GM12878 (cell line): ENCODE measurements around the gene FAM118A. TPM values are rescaled to one million over a fixed set of nuclear protein-coding genes. Genes with fewer than 3 reads are reported as not detected.

Experiments
- ATAC-seq: fragments of 200-7000 bp; cut with Tn5 transposase; 3 replicates; pipeline ENCODE4 v1.9.1; 2020; ENCODE audit warnings: mild to moderate bottlenecking, moderate library complexity
- BruUV-seq: library from RNA; stranded (reverse); fragments of 400-500 nt; replicated peaks from 2 replicates; lab custom pipeline; 2021; lab: Mats Ljungman, UMichigan
- CTCF ChIA-PET: fragments of 300-600 bp; sonication (Branson Sonifier 250); formaldehyde crosslinking; extraction: SDS; loops from one replicate; lab custom pipeline; 2021; ENCODE audit warnings: inconsistent platforms; lab: Yijun Ruan, JAX
- POLR2A ChIA-PET: fragments of 350-600 bp; formaldehyde crosslinking; extraction: SDS; loops from one replicate; lab custom pipeline; 2021; ENCODE audit warnings: inconsistent platforms; lab: Charles Lee
- RAD21 ChIA-PET: fragments of 300-600 bp; sonication (Branson Sonifier 250); formaldehyde crosslinking; loops from one replicate; lab custom pipeline; 2023; ENCODE audit warnings: antibody characterized with exemption; ENCODE audit not compliant: unreplicated experiment; lab: Charles Lee
- SMC1A ChIA-PET: fragments of 300-600 bp; sonication (Branson Sonifier 250); formaldehyde crosslinking; loops from one replicate; lab custom pipeline; 2023; ENCODE audit not compliant: unreplicated experiment, uncharacterized antibody; lab: Charles Lee
- DNase-seq: peaks from one replicate; pipeline ENCODE4 v3.0.0-alpha.2; 2011; ENCODE audit warnings: low read depth, low spot score
- FAIRE-seq: peaks from 3 replicates; lab custom pipeline; 2011; peaks lifted over from hg19 to GRCh38; lab: Jason Lieb, UNC
- H2AFZ ChIP-seq: 2 replicates; pipeline ENCODE4 v1.6.0; 2011; ENCODE audit warnings: low read depth, low read length, control low read depth; ENCODE audit not compliant: control insufficient read depth
- H3K27ac ChIP-seq: 2 replicates; pipeline ENCODE4 v1.5.1; 2011; ENCODE audit warnings: control low read depth; ENCODE audit not compliant: control insufficient read depth, insufficient read depth
- H3K27me3 ChIP-seq, 2 experiments: replicated peaks in 1 of 2; 2 replicates each; pipeline versions ENCODE4 v1.6.0 to v1.6.1; 2011; ENCODE audit warnings: low read length in 1 of 2; ENCODE audit not compliant: control insufficient read depth in 2 of 2, insufficient read depth in 2 of 2
- H3K36me3 ChIP-seq, 2 experiments: 2 replicates each; pipeline ENCODE4 v1.5.1; 2011; ENCODE audit warnings: low read length in 1 of 2; ENCODE audit not compliant: control insufficient read depth in 2 of 2, insufficient read depth in 2 of 2
- H3K4me1 ChIP-seq: 2 replicates; pipeline ENCODE4 v1.6.1; 2011; ENCODE audit warnings: mild to moderate bottlenecking, low read length, moderate library complexity, mixed read lengths; ENCODE audit not compliant: control insufficient read depth, insufficient read depth
- H3K4me2 ChIP-seq: 2 replicates; pipeline ENCODE4 v1.6.0; 2011; ENCODE audit warnings: control low read depth; ENCODE audit not compliant: control insufficient read depth, insufficient read depth
- H3K4me3 ChIP-seq: fragments of 200-600 bp; sonication (generic); 2 replicates; pipeline ENCODE4 v1.5.1; 2016
- H3K79me2 ChIP-seq: 2 replicates; pipeline ENCODE4 v1.6.0; 2011; ENCODE audit warnings: low read length; ENCODE audit not compliant: control insufficient read depth, insufficient read depth
- H3K9ac ChIP-seq: 2 replicates; pipeline ENCODE4 v1.8.0; 2011; ENCODE audit warnings: low read length, control low read depth, mixed read lengths; ENCODE audit not compliant: control insufficient read depth, insufficient read depth
- H3K9me3 ChIP-seq: replicated peaks from 3 replicates; pipeline ENCODE4 v1.5.1; 2011; ENCODE audit warnings: mild to moderate bottlenecking, low read length; ENCODE audit not compliant: control insufficient read depth, insufficient read depth
- H4K20me1 ChIP-seq: 2 replicates; pipeline ENCODE4 v1.6.0; 2011; ENCODE audit not compliant: control insufficient read depth, insufficient read depth
- BACH1 ChIP-seq: fragments of 450-650 bp; IDR thresholded peaks from 2 replicates; pipeline ENCODE4 v1.6.1; 2017; ENCODE audit warnings: mild to moderate bottlenecking, borderline replicate concordance
- FOXK2 ChIP-seq: fragments of 450-650 bp; IDR thresholded peaks from 2 replicates; pipeline ENCODE4 v1.6.1; 2017; ENCODE audit warnings: mild to moderate bottlenecking, moderate library complexity
- HDGF ChIP-seq: fragments of 450-650 bp; IDR thresholded peaks from 2 replicates; pipeline ENCODE4 v1.6.1; 2016; ENCODE audit warnings: antibody characterized with exemption
- IRF4 ChIP-seq: IDR thresholded peaks from 2 replicates; pipeline ENCODE4 v1.6.1; 2011; ENCODE audit warnings: low read depth, low read length
- MEF2B ChIP-seq: fragments of 450-650 bp; IDR thresholded peaks from 2 replicates; pipeline ENCODE4 v1.6.1; 2018; ENCODE audit warnings: mild to moderate bottlenecking, moderate library complexity; ENCODE audit not compliant: partially characterized antibody, poor library complexity, severe bottlenecking
- NR2C1 ChIP-seq: fragments of 450-650 bp; IDR thresholded peaks from 2 replicates; pipeline ENCODE4 v1.6.1; 2017; ENCODE audit warnings: antibody characterized with exemption, mild to moderate bottlenecking, moderate library complexity
- PAX8 ChIP-seq: fragments of 450-650 bp; IDR thresholded peaks from 2 replicates; pipeline ENCODE4 v1.6.1; 2017; ENCODE audit warnings: mild to moderate bottlenecking, moderate library complexity
- POLR2A ChIP-seq: IDR thresholded peaks from 2 replicates; pipeline ENCODE4 v1.6.1; 2011; ENCODE audit warnings: low read depth, mild to moderate bottlenecking, low read length
- SP1 ChIP-seq: IDR thresholded peaks from one replicate; pipeline ENCODE4 v1.6.1; 2011; ENCODE audit warnings: low read depth, low read length
- STAT1 ChIP-seq: fragments of 450-650 bp; conservative IDR thresholded peaks from 2 replicates; pipeline ENCODE4 v1.6.1; 2014; ENCODE audit warnings: antibody characterized with exemption, mild to moderate bottlenecking
- ZBED1 ChIP-seq: IDR thresholded peaks from 2 replicates; pipeline ENCODE4 v1.6.1; 2016; ENCODE audit warnings: borderline replicate concordance
- ZNF207 ChIP-seq: fragments of 450-650 bp; IDR thresholded peaks from 2 replicates; pipeline ENCODE4 v1.6.1; 2014; ENCODE audit warnings: antibody characterized with exemption, mild to moderate bottlenecking, borderline replicate concordance
- ZNF384 ChIP-seq: IDR thresholded peaks from 2 replicates; pipeline ENCODE4 v1.6.1; 2012; ENCODE audit warnings: low read depth, mild to moderate bottlenecking, low read length, improper control_type of control experiment, borderline replicate concordance
- WGBS: methylation state at CpG from one replicate; pipeline ENCODE4 v1.1.6; 2016; ENCODE audit warnings: low lambda C conversion rate; ENCODE audit not compliant: insufficient replicate concordance, insufficient coverage; ENCODE audit errors: missing lambda C conversion rate; 5-methylcytosine and 5-hydroxymethylcytosine counted together
- in situ Hi-C: fragments of 300-500 bp; cut with MboI; formaldehyde crosslinking; loops from 9 replicates; pipeline ENCODE4 v1.14.3; 2018; ENCODE audit warnings: mixed read lengths
- intact Hi-C: fragments of 100-400 bp; cut with micrococcal nuclease; formaldehyde crosslinking; loops from one replicate; pipeline ENCODE4 v1.14.2; 2022; ENCODE audit not compliant: unreplicated experiment
- polyA plus RNA-seq, 11 experiments: library from polyadenylated mRNA; depleted of rRNA in 4 of 11; unstranded in 6 of 11; stranded (reverse) in 5 of 11; fragments of >200 nt; fragmentation: Nextera tagmentation in 4 of 11; fragmentation: Illumina TruSeq in 1 of 11; extraction: Ambion mirVana in 4 of 11; extraction: Trizol in 1 of 11; gene quantifications; 1 replicate in 1 of 11; 2 replicates in 10 of 11; pipeline versions ENCODE4 v1.2.1 to v1.2.3, GENCODE V29; 2011 to 2016; ENCODE audit warnings: inconsistent platforms in 2 of 11, missing spikeins in 2 of 11, low read depth in 1 of 11
- total RNA-seq, 4 experiments: library from RNA; depleted of rRNA in 3 of 4; stranded (reverse); fragments of >200 nt in 3 of 4; fragmentation: Illumina TruSeq in 1 of 4; extraction: Trizol in 1 of 4; gene quantifications; 2 replicates each; pipeline versions ENCODE4 v1.2.1 to v1.2.3, GENCODE V29; 2013 to 2021
- TF ChIP-seq, protein P1 (sequence below): fragments of 450-650 bp; IDR thresholded peaks from 2 replicates; pipeline ENCODE4 v1.6.1; 2016; ENCODE audit warnings: mild to moderate bottlenecking
- TF ChIP-seq, protein P2 (sequence below): IDR thresholded peaks from 2 replicates; pipeline ENCODE4 v1.6.1; 2012; ENCODE audit warnings: low read depth, low read length, improper control_type of control experiment
- TF ChIP-seq, protein P3 (sequence below): fragments of 150-350 bp; IDR thresholded peaks from 2 replicates; pipeline ENCODE4 v1.6.1; 2016; ENCODE audit warnings: low read depth, low read length
- TF ChIP-seq, protein P4 (sequence below): fragments of 450-650 bp; IDR thresholded peaks from 2 replicates; pipeline ENCODE4 v1.6.1; 2017; ENCODE audit warnings: borderline replicate concordance

Gene FAM118A
- total and polyA plus RNA-seq, 10 of the 15 experiments (the other 5 are each of a cell fraction or from before 2014, with no cell fraction given): 17.4 to 332 (median 56.6) TPM

DNA sequence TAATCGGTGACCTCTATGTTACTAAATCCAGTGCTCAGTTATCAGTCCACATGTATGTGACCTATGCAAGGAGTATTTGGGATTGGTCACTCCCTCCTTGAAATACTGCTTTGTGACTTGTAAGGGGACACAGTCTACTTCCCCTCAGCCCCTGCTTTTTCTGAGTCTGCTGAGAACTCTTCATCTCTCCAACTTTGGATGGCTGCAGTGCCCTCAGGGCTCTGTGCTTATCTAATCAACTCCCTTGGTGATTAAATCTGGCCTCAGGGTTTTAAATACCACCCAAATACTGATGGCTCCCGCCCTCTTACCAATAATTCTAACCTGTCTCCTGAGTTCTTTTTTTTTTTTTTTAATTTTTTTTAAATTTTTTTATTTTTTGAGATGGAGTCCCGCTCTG lies 40.2 kb downstream of the FAM118A start:
- TF ChIP-seq ZNF384 (no peak), MEF2B (no peak), POLR2A (no peak), ZBED1 (no peak), ZNF207 (no peak), STAT1 (no peak), FOXK2 (no peak), SP1 (no peak), NR2C1 (no peak), IRF4 (no peak), BACH1 (no peak), PAX8 (no peak), HDGF (no peak)
- TF ChIP-seq, protein P1, sequence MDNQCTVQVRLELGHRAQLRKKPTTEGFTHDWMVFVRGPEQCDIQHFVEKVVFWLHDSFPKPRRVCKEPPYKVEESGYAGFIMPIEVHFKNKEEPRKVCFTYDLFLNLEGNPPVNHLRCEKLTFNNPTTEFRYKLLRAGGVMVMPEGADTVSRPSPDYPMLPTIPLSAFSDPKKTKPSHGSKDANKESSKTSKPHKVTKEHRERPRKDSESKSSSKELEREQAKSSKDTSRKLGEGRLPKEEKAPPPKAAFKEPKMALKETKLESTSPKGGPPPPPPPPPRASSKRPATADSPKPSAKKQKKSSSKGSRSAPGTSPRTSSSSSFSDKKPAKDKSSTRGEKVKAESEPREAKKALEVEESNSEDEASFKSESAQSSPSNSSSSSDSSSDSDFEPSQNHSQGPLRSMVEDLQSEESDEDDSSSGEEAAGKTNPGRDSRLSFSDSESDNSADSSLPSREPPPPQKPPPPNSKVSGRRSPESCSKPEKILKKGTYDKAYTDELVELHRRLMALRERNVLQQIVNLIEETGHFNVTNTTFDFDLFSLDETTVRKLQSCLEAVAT: no peak
- TF ChIP-seq, protein P2, sequence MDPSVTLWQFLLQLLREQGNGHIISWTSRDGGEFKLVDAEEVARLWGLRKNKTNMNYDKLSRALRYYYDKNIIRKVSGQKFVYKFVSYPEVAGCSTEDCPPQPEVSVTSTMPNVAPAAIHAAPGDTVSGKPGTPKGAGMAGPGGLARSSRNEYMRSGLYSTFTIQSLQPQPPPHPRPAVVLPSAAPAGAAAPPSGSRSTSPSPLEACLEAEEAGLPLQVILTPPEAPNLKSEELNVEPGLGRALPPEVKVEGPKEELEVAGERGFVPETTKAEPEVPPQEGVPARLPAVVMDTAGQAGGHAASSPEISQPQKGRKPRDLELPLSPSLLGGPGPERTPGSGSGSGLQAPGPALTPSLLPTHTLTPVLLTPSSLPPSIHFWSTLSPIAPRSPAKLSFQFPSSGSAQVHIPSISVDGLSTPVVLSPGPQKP: no peak
- TF ChIP-seq, protein P3, sequence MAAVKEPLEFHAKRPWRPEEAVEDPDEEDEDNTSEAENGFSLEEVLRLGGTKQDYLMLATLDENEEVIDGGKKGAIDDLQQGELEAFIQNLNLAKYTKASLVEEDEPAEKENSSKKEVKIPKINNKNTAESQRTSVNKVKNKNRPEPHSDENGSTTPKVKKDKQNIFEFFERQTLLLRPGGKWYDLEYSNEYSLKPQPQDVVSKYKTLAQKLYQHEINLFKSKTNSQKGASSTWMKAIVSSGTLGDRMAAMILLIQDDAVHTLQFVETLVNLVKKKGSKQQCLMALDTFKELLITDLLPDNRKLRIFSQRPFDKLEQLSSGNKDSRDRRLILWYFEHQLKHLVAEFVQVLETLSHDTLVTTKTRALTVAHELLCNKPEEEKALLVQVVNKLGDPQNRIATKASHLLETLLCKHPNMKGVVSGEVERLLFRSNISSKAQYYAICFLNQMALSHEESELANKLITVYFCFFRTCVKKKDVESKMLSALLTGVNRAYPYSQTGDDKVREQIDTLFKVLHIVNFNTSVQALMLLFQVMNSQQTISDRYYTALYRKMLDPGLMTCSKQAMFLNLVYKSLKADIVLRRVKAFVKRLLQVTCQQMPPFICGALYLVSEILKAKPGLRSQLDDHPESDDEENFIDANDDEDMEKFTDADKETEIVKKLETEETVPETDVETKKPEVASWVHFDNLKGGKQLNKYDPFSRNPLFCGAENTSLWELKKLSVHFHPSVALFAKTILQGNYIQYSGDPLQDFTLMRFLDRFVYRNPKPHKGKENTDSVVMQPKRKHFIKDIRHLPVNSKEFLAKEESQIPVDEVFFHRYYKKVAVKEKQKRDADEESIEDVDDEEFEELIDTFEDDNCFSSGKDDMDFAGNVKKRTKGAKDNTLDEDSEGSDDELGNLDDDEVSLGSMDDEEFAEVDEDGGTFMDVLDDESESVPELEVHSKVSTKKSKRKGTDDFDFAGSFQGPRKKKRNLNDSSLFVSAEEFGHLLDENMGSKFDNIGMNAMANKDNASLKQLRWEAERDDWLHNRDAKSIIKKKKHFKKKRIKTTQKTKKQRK: no peak
- TF ChIP-seq, protein P4, sequence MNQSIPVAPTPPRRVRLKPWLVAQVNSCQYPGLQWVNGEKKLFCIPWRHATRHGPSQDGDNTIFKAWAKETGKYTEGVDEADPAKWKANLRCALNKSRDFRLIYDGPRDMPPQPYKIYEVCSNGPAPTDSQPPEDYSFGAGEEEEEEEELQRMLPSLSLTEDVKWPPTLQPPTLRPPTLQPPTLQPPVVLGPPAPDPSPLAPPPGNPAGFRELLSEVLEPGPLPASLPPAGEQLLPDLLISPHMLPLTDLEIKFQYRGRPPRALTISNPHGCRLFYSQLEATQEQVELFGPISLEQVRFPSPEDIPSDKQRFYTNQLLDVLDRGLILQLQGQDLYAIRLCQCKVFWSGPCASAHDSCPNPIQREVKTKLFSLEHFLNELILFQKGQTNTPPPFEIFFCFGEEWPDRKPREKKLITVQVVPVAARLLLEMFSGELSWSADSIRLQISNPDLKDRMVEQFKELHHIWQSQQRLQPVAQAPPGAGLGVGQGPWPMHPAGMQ: no peak
- no peaks in the 10 kb centered on the region for H4K20me1 ChIP-seq

More for the DNA sequence above, 40.2 kb downstream of the FAM118A start:
- Histone ChIP-seq H3K9ac (no peak overlapping the region), H3K27me3 (no peaks in the 10 kb centered on the region), H3K27ac (no peak overlapping the region), H3K4me2 (no peak overlapping the region), H3K4me3 (no peak overlapping the region), H3K4me1 (no peaks in the 10 kb centered on the region), H3K79me2 (no peaks in the 10 kb centered on the region), H2AFZ (no peak overlapping the region), H3K9me3 (no peaks in the 10 kb centered on the region), H3K36me3 (no peaks in the 10 kb centered on the region)
- ChIA-PET POLR2A (no interaction called here), SMC1A (no interaction called here), CTCF (no interaction called here), RAD21 (no interaction called here)
- 80% methylated on average over 3 of the region's 3 CpGs for WGBS
- in situ Hi-C loops (no loop called here), intact Hi-C loops (no loop called here)
- ATAC-seq (no peak), DNase-seq (no peak), FAIRE-seq (no peak)
- BruUV-seq: no TSS peak
